Progenitor cell of endocrine pancreas (in vitro differentiated cells): ENCODE results near the gene STMN3. TPM values are rescaled to one million over a fixed set of nuclear protein-coding genes. Genes with fewer than 3 reads are reported as not detected.

Experiments
- DNase-seq: peaks from one replicate; pipeline ENCODE4 v3.0.0; 2021; ENCODE audit warnings: low spot score; ENCODE audit not compliant: unreplicated experiment
- H3K27ac Mint-ChIP-seq: 2 replicates; pipeline ENCODE4 v1.8.0; 2021; ENCODE audit warnings: mild to moderate bottlenecking, moderate library complexity, mixed read lengths
- H3K27me3 Mint-ChIP-seq: 2 replicates; pipeline ENCODE4 v1.8.0; 2021; ENCODE audit warnings: mixed read lengths
- H3K36me3 Mint-ChIP-seq: 2 replicates; pipeline ENCODE4 v1.8.0; 2022; ENCODE audit warnings: mixed read lengths; ENCODE audit not compliant: insufficient read depth
- H3K4me1 Mint-ChIP-seq: 2 replicates; pipeline ENCODE4 v1.8.0; 2021; ENCODE audit warnings: low read depth, mixed read lengths
- H3K4me3 Mint-ChIP-seq: 2 replicates; pipeline ENCODE4 v1.8.0; 2021; ENCODE audit warnings: low read depth, mild to moderate bottlenecking, moderate library complexity, mixed read lengths
- H3K9me3 Mint-ChIP-seq: 2 replicates; pipeline ENCODE4 v1.8.0; 2021; ENCODE audit warnings: low read depth, mixed read lengths
- CTCF ChIP-seq: fragments of 200-600 bp; sonication (generic); IDR thresholded peaks from one replicate; pipeline ENCODE4 v1.5.0; 2021; ENCODE audit warnings: antibody characterized with exemption, mild to moderate bottlenecking; ENCODE audit not compliant: unreplicated experiment
- long read RNA-seq: library from polyadenylated mRNA; unstranded; transcript quantifications from one replicate; pipeline ENCODE4 v2.0.0, GENCODE V29; 2020
- total RNA-seq: library from RNA; stranded (reverse); gene quantifications from 2 replicates; pipeline ENCODE4 v1.2.1, GENCODE V29; 2021

The STMN3 gene
- total RNA-seq = 25.6 and 26.5 TPM in 2 replicates
- long read RNA-seq, partial matches to known transcripts = 0 of 1 reads
- long read RNA-seq, other reads (novel, unspliced or antisense) = 1 of 1 reads

DNA sequence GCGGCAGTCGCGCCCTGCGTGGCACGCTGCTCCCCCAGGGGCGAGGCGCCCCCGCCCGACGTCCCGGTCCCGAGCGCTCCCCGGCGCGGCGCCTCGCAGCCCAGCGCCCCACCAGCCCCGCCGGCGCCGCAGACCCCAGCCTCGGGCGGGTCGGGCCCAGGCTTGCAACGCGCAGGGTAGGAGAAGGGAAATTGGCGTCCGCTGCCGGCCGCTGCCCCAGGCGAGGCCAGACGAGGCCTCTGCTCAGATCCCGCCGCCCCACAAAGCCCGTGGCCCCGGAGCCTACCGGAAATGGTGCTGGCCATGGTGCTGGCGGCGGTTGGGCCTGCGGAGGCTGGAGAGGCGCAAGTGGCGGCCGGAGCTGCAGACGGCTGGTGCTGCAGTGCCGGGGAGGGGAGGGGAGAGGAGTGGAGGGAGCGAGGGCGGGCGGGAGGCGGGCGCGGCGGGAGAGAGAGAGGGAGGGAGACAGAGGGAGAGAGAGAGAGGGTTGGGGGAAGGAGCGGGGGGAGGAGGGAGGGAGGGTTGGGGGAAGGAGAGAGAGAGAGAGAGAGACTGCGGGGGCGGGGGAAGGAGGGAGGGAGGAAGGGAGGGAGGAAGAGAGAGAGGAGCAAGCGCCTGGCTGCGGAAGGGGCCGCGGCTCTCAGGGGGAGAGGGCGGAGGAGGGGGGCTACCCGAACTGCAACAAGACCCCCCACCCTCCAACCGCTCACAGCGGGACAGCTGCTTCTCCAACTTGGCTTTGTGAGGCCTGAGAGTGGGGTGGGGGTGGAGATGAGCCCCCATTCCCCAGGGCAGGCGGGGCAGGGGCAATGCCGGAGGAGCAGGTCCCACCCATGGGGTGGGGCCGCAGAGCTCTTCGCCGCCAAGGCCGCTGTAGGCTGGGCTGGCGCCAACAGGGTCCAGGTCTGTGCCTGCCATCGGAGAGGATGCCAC is at the start of gene STMN3:
STMN3 (minus strand) TSS at position 384 of the 933 bp plus-strand sequence; CDS start at position 305, 79 bp downstream.
- peak; percentile 89 for DNase-seq
- H3K4me3 Mint-ChIP-seq = peak within 1 kb of the TSS; percentile 58
- no peak for TF ChIP-seq CTCF
- peaks cover 14% of the 10 kb centered on the region for H3K27me3 Mint-ChIP-seq
- no peaks in the 10 kb centered on the region for H3K9me3 Mint-ChIP-seq
- peaks cover 7% of the 10 kb centered on the region for H3K4me1 Mint-ChIP-seq
- H3K27ac Mint-ChIP-seq = no peak within 1 kb of the TSS
- no peaks in the 10 kb centered on the region for H3K36me3 Mint-ChIP-seq

DNA sequence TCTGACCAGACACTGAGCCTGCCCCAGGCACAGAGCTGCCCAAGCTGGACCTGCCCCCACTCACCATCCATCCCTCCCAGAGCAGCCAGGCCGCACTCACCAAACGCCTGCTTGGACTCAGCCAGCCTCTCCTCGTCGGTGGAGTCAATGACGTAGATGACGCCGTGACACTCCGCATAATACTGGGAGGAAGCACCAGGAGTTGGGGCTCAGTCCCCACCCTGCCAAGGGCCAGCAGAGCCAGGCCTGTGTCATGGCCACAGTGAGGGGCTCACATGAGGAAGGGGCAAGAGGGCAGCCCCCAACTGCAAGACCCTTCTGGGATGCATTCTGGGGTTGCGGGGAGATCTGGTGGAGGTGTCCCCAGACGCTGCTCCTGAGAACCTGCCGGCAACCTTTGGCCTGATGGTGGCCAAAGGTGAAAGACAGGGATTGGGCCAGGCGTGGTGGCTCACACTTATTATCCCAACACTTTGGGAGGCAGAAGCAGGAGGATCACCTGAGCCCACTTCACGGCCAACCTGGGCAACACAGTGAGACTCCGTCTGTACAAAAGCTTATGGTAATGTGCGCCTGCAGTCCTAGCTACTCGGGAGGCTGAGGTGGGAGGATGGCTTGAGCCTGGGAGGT is 48.9 kb upstream of the STMN3 start:
- no peak for DNase-seq
- H3K27me3 Mint-ChIP-seq = no peaks in the 10 kb centered on the region
- no peak overlapping the region for H3K4me3 Mint-ChIP-seq
- TF ChIP-seq CTCF = no peak
- H3K27ac Mint-ChIP-seq = no peak overlapping the region
- H3K9me3 Mint-ChIP-seq = no peaks in the 10 kb centered on the region
- peaks cover 5% of the 10 kb centered on the region for H3K4me1 Mint-ChIP-seq
- H3K36me3 Mint-ChIP-seq = peaks cover 4% of the 10 kb centered on the region

- DNase-seq = no peak
- Mint-ChIP-seq H3K4me1 (peaks cover under 1% of the 10 kb centered on the region), H3K9me3 (no peaks in the 10 kb centered on the region), H3K36me3 (peaks cover 4% of the 10 kb centered on the region), H3K27me3 (no peaks in the 10 kb centered on the region), H3K4me3 (no peak overlapping the region), H3K27ac (no peak overlapping the region)
- no peak for TF ChIP-seq CTCF
Measured at GRCh38 chr20:63701329-63702035, 48.3 kb upstream of the STMN3 start.

GRCh38 chr20:63701051-63701328 is 47.8 kb upstream of the STMN3 start:
- Mint-ChIP-seq H3K9me3 (no peaks in the 10 kb centered on the region), H3K4me1 (no peaks in the 10 kb centered on the region), H3K27ac (no peak overlapping the region), H3K36me3 (peaks cover 4% of the 10 kb centered on the region), H3K27me3 (no peaks in the 10 kb centered on the region), H3K4me3 (no peak overlapping the region)
- no peak for DNase-seq
- TF ChIP-seq CTCF = no peak
